Measurements from ENCODE around the gene FLOT1. TPM values are rescaled to one million over a fixed set of nuclear protein-coding genes. Genes with fewer than 3 reads are reported as not detected.
A peak's percentile ranks its signal among the peaks of the same experiment; 100 is the strongest.

The FLOT1 gene
- total and polyA plus RNA-seq, 2 of the 13 experiments (the other 11 are each of a cell fraction or from before 2014, with no cell fraction given): 82.3 to 130 TPM

- TF ChIP-seq ZNF512B (CRISPR knock-in tag; IDR thresholded peaks at IDR 0.05; ENCODE audit: borderline replicate concordance) (no peak), MYNN (CRISPR knock-in tag; IDR thresholded peaks at IDR 0.05; ENCODE audit: low read depth) (no peak), BCL6 (CRISPR knock-in tag; IDR thresholded peaks at IDR 0.05) (peak; percentile 84), CHCHD3 (CRISPR knock-in tag; IDR thresholded peaks at IDR 0.05) (no peak), TAF1 (CRISPR knock-in tag; IDR thresholded peaks at IDR 0.05) (no peak), ZNF224 (CRISPR knock-in tag; IDR thresholded peaks at IDR 0.05) (no peak), ATAD3A (CRISPR knock-in tag; IDR thresholded peaks at IDR 0.05) (no peak), FOXA3 (CRISPR knock-in tag; IDR thresholded peaks at IDR 0.05) (peak; percentile 42; the same call in 1 of the 2 replicates), ZNF44 (CRISPR knock-in tag; IDR thresholded peaks at IDR 0.05) (no peak), POLR2G (IDR thresholded peaks at IDR 0.05; ENCODE audit: low read depth, low read length) (no peak), ARNT (IDR thresholded peaks at IDR 0.05) (no peak), ZBTB43 (CRISPR knock-in tag; conservative IDR thresholded peaks at IDR 0.05) (no peak), NR3C1 (CRISPR knock-in tag; IDR thresholded peaks at IDR 0.05) (no peak), SETDB1 (CRISPR knock-in tag; IDR thresholded peaks at IDR 0.05; ENCODE audit: borderline replicate concordance) (no peak), ZNF589 (CRISPR knock-in tag; conservative IDR thresholded peaks at IDR 0.05) (no peak), CHD2 (IDR thresholded peaks at IDR 0.05; ENCODE audit: low read depth, low read length) (no peak), IKZF5 (CRISPR knock-in tag; IDR thresholded peaks at IDR 0.05) (peak; percentile 37; the same call in 1 of the 2 replicates), ZBTB25 (CRISPR knock-in tag; IDR thresholded peaks at IDR 0.05) (no peak), KDM5A (IDR thresholded peaks at IDR 0.05; ENCODE audit: borderline replicate concordance, low read length) (0 out of 2 replicates have a peak, but pooled peaks have one; percentile 33), ZBTB7A (CRISPR knock-in tag; IDR thresholded peaks at IDR 0.05) (0 out of 2 replicates have a peak, but pooled peaks have one; percentile 2), STAG1 (CRISPR knock-in tag; IDR thresholded peaks at IDR 0.05) (no peak), ETV5 (CRISPR knock-in tag; IDR thresholded peaks at IDR 0.05; ENCODE audit: borderline replicate concordance) (peak; percentile 63; the same call in 1 of the 2 replicates), RARA (CRISPR knock-in tag; IDR thresholded peaks at IDR 0.05) (peak; percentile 66), HOXA3 (CRISPR knock-in tag; IDR thresholded peaks at IDR 0.05) (0 out of 2 replicates have a peak, but pooled peaks have one; percentile 11), DRAP1 (CRISPR knock-in tag; IDR thresholded peaks at IDR 0.05) (no peak), ZNF235 (CRISPR knock-in tag; IDR thresholded peaks at IDR 0.05; ENCODE audit: borderline replicate concordance) (no peak)
These were observed 17.2 kb upstream of the FLOT1 start (continued) for GRCh38 chr6:30759575-30760239.
